Fibroblast of lung (primary cell): ENCODE results near the gene TIMM13. TPM values are rescaled to one million over a fixed set of nuclear protein-coding genes. Genes with fewer than 3 reads are reported as not detected.

Experiments used
- DNase-seq, 2 donors: peaks; one replicate each; pipeline versions ENCODE4 v3.0.0 to v3.0.0-alpha.2; 2010; ENCODE audit warnings: low read depth in 2 of 2
- H2AFZ ChIP-seq: 2 replicates; pipeline ENCODE4 v1.5.1; 2012; ENCODE audit warnings: low read length, control low read depth, inconsistent platforms
- H3K27ac ChIP-seq: 2 replicates; pipeline ENCODE4 v1.5.1; 2011; ENCODE audit warnings: low read length, control low read depth; ENCODE audit not compliant: insufficient read depth
- H3K27me3 ChIP-seq: 2 replicates; pipeline ENCODE4 v1.5.1; 2011; ENCODE audit warnings: mild to moderate bottlenecking, low read length; ENCODE audit not compliant: control insufficient read depth, insufficient read depth
- H3K36me3 ChIP-seq: 2 replicates; pipeline ENCODE4 v1.5.1; 2011; ENCODE audit warnings: low read length; ENCODE audit not compliant: control insufficient read depth, insufficient read depth
- H3K4me1 ChIP-seq: 2 replicates; pipeline ENCODE4 v1.5.1; 2011; ENCODE audit warnings: low read length; ENCODE audit not compliant: control insufficient read depth, insufficient read depth; ENCODE audit errors: extremely low read depth
- H3K4me2 ChIP-seq: 2 replicates; pipeline ENCODE4 v1.5.1; 2011; ENCODE audit warnings: low read length, control low read depth; ENCODE audit not compliant: insufficient read depth; ENCODE audit errors: extremely low read depth
- H3K4me3 ChIP-seq, 4 experiments: fragments of 200-600 bp in 1 of 4; sonication (generic) in 1 of 4; replicated peaks in 1 of 4; 2 replicates each; pipeline ENCODE4 v1.5.1; 2011 to 2016; ENCODE audit warnings: low read length in 4 of 4, low read depth in 3 of 4, mild to moderate bottlenecking in 3 of 4, control low read depth in 2 of 4, inconsistent platforms in 1 of 4, mixed read lengths in 1 of 4; ENCODE audit not compliant: insufficient read depth in 1 of 4; ENCODE audit errors: control extremely low read depth in 1 of 4
- H3K79me2 ChIP-seq: 2 replicates; pipeline ENCODE4 v1.5.1; 2012; ENCODE audit warnings: mild to moderate bottlenecking, low read length, inconsistent platforms; ENCODE audit not compliant: control insufficient read depth, insufficient read depth
- H3K9ac ChIP-seq: 2 replicates; pipeline ENCODE4 v1.5.1; 2011; ENCODE audit warnings: mild to moderate bottlenecking, low read length, control low read depth; ENCODE audit not compliant: insufficient read depth
- H3K9me3 ChIP-seq: 2 replicates; pipeline ENCODE4 v1.5.1; 2012; ENCODE audit warnings: low read depth, low read length; ENCODE audit not compliant: control insufficient read depth, insufficient read depth
- H4K20me1 ChIP-seq: 2 replicates; pipeline ENCODE4 v1.5.1; 2011; ENCODE audit warnings: low read length; ENCODE audit not compliant: control insufficient read depth, insufficient read depth; ENCODE audit errors: extremely low read depth
- CTCF ChIP-seq, 2 donors: IDR thresholded peaks in 1 of 2; conservative IDR thresholded peaks in 1 of 2; 1 replicate in 1 of 2; 2 replicates in 1 of 2; pipeline ENCODE4 v1.5.1; 2011 to 2012; ENCODE audit warnings: low read length in 2 of 2, control low read depth in 1 of 2, inconsistent platforms in 1 of 2, low read depth in 1 of 2, mild to moderate bottlenecking in 1 of 2
- EZH2 ChIP-seq: IDR thresholded peaks from 2 replicates; pipeline ENCODE4 v1.5.1; 2012; ENCODE audit warnings: low read length, control low read depth, mild to moderate bottlenecking; ENCODE audit errors: missing control alignments
- polyA plus RNA-seq, 2 donors: library from polyadenylated mRNA; depleted of rRNA in 1 of 2; stranded (reverse) in 1 of 2; unstranded in 1 of 2; fragments of >200 nt; gene quantifications; 2 replicates each; pipeline ENCODE4 v1.2.1, GENCODE V29; 2011 to 2012; ENCODE audit warnings: missing spikeins in 1 of 2
- total RNA-seq: library from RNA; depleted of rRNA; stranded (reverse); fragments of >200 nt; gene quantifications from 2 replicates; pipeline ENCODE4 v1.2.1, GENCODE V29; 2014

The TIMM13 gene
- total and polyA plus RNA-seq, 2 donors (not counting 1 experiment from before 2014, with no cell fraction given) = 14.1 to 27.6 TPM

DNA sequence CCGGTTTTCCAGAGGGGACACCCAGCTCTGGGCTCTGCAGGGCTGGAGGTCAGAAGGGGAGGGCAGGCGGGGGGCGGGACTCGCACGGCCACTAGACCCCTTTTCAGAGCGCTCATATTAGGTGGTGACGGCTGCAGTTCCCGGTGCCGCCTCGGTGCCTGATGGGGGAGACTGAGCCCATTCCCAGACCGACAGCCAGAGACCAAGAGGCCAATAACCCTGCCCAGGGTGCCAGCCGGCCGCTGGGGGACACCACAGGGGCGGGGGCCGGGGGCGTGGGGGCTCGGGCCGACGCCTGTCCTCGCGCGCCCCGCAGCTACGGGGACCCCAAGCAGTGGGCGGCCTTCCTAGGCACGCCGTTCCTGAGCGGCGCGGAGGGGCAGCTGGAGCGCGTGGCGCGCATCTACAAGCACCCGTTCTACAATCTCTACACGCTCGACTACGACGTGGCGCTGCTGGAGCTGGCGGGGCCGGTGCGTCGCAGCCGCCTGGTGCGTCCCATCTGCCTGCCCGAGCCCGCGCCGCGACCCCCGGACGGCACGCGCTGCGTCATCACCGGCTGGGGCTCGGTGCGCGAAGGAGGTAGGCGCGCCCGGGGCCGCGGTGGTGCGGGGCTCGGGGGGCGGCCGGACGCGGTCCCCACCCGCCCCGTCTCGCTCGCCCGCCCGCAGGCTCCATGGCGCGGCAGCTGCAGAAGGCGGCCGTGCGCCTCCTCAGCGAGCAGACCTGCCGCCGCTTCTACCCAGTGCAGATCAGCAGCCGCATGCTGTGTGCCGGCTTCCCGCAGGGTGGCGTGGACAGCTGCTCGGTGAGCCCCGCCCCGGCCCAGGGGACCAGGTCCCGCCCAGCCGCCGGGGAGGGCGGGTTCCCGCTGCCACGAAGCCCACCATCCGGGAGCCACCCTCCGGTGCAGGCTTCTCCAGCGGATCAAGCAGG is 2.4 kb downstream of the TIMM13 start:
- Histone ChIP-seq H3K4me3 (peak overlapping the region in 3 of 4 experiments; percentile 7 to 97 (median 86)), H3K36me3 (peaks cover 11% of the 10 kb centered on the region), H4K20me1 (no peaks in the 10 kb centered on the region), H3K9me3 (no peaks in the 10 kb centered on the region), H3K27ac (no peak overlapping the region), H3K79me2 (peaks cover 32% of the 10 kb centered on the region), H3K9ac (no peak overlapping the region), H3K4me2 (peak overlapping the region; percentile 90), H2AFZ (no peak overlapping the region), H3K4me1 (peaks cover 17% of the 10 kb centered on the region), H3K27me3 (no peaks in the 10 kb centered on the region)
- DNase-seq = peak; percentile 69 to 76
- TF ChIP-seq CTCF (conservative IDR thresholded peaks at IDR 0.05 in 1 of 2, IDR thresholded peaks at IDR 0.05 in 1 of 2; ENCODE audit: low read depth in 1 of 2, low read length in 2 of 2) = peak in 1 of 2 donors; percentile 39
- TF ChIP-seq EZH2 = no peak

DNA sequence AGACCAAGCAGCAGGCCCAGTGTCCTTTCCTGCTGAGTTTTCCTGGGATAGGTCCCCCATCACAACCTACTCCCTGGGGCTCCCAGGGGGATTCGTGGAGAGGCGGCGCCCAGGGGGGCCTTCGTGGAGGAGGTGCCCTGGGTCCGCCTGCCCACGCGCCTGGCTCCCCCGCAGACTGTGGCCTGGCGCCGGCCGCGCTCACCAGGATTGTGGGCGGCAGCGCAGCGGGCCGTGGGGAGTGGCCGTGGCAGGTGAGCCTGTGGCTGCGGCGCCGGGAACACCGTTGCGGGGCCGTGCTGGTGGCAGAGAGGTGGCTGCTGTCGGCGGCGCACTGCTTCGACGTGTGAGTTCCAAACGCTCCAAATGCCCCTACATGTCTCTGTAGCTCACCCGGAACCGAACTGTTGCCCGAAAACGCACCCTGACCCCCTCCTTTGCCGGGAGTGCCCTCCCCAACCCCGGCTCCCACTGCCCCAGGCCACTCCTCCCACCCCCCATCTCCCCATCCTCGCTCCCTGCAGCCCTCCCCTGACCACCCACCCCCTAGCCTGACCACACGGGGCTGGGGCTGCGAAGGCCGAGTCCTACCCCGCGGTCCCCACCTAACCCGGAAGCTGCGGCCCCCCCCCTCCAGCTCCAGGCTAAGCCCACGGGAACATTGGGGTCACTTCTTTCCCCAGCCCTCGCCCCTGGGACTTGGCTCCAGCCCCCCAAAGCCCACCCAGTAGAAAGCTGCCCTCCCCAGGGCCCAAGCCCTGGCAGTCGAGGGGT is 3.3 kb downstream of the TIMM13 start:
- TF ChIP-seq EZH2 (no peak), CTCF (conservative IDR thresholded peaks at IDR 0.05 in 1 of 2, IDR thresholded peaks at IDR 0.05 in 1 of 2; ENCODE audit: low read depth in 1 of 2, low read length in 2 of 2) (no peak)
- Histone ChIP-seq H3K27me3 (no peaks in the 10 kb centered on the region), H3K27ac (no peak overlapping the region), H3K9ac (no peak overlapping the region), H3K79me2 (peaks cover 32% of the 10 kb centered on the region), H3K9me3 (no peaks in the 10 kb centered on the region), H3K4me2 (no peak overlapping the region), H3K4me3 (no peak overlapping the region), H3K36me3 (peaks cover 11% of the 10 kb centered on the region), H4K20me1 (no peaks in the 10 kb centered on the region), H3K4me1 (peaks cover 17% of the 10 kb centered on the region), H2AFZ (no peak overlapping the region)
- no peak for DNase-seq
